GM12878 (cell line): ENCODE data around the gene MS4A2.

Experiments used
- CREB1 ChIP-seq: IDR thresholded peaks from 2 replicates; pipeline ENCODE4 v1.6.1; 2012; ENCODE audit warnings: low read depth, mild to moderate bottlenecking, inconsistent platforms
- CTCF ChIP-seq, 3 experiments: IDR thresholded peaks in 2 of 3; conservative IDR thresholded peaks in 1 of 3; 2 replicates each; pipeline ENCODE4 v1.5.1; 2011; ENCODE audit warnings: low read depth in 3 of 3, low read length in 3 of 3, mild to moderate bottlenecking in 3 of 3, control low read depth in 2 of 3, moderate library complexity in 2 of 3, inconsistent platforms in 1 of 3, mixed read lengths in 1 of 3; ENCODE audit not compliant: control insufficient read depth in 2 of 3, insufficient read depth in 1 of 3; ENCODE audit errors: extremely low read depth in 1 of 3
- GABPA ChIP-seq: IDR thresholded peaks from 2 replicates; pipeline ENCODE4 v1.6.1; 2014; ENCODE audit warnings: antibody characterized with exemption, low read depth, mild to moderate bottlenecking, inconsistent platforms
- JUND ChIP-seq: IDR thresholded peaks from 2 replicates; pipeline ENCODE4 v1.6.1; 2012; ENCODE audit warnings: low read depth, mild to moderate bottlenecking, low read length, improper control_type of control experiment, moderate library complexity
- KDM1A ChIP-seq: fragments of 200-600 bp; sonication (generic); IDR thresholded peaks from 2 replicates; pipeline ENCODE4 v1.6.1; 2016; ENCODE audit warnings: borderline replicate concordance
- POLR2AphosphoS5 ChIP-seq: IDR thresholded peaks from 2 replicates; pipeline ENCODE4 v1.6.1; 2011; ENCODE audit warnings: mild to moderate bottlenecking, low read length, inconsistent platforms
- RCOR1 ChIP-seq: conservative IDR thresholded peaks from 2 replicates; pipeline ENCODE4 v1.6.1; 2012; ENCODE audit warnings: low read depth, low read length, improper control_type of control experiment
- TAF1 ChIP-seq: IDR thresholded peaks from 2 replicates; pipeline ENCODE4 v1.6.1; 2011; ENCODE audit warnings: mild to moderate bottlenecking, low read depth, low read length, borderline replicate concordance
- TF ChIP-seq, protein P1 (sequence below): IDR thresholded peaks from 2 replicates; pipeline ENCODE4 v1.6.1; 2012; ENCODE audit warnings: mild to moderate bottlenecking, low read depth, low read length

GRCh38 chr11:60056349-60056969 is 32.0 kb upstream of the MS4A2 start, which contains the start of gene MS4A3:
- TF ChIP-seq POLR2AphosphoS5 (no peak), CTCF (IDR thresholded peaks at IDR 0.05 in 2 of 3, conservative IDR thresholded peaks at IDR 0.05 in 1 of 3; ENCODE audit: control insufficient read depth in 2 of 3, extremely low read depth in 1 of 3, insufficient read depth in 1 of 3, low read depth in 3 of 3, low read length in 3 of 3) (no peak), GABPA (no peak), TAF1 (no peak), JUND (no peak), CREB1 (no peak), KDM1A (no peak), RCOR1 (no peak)
- TF ChIP-seq, protein P1, sequence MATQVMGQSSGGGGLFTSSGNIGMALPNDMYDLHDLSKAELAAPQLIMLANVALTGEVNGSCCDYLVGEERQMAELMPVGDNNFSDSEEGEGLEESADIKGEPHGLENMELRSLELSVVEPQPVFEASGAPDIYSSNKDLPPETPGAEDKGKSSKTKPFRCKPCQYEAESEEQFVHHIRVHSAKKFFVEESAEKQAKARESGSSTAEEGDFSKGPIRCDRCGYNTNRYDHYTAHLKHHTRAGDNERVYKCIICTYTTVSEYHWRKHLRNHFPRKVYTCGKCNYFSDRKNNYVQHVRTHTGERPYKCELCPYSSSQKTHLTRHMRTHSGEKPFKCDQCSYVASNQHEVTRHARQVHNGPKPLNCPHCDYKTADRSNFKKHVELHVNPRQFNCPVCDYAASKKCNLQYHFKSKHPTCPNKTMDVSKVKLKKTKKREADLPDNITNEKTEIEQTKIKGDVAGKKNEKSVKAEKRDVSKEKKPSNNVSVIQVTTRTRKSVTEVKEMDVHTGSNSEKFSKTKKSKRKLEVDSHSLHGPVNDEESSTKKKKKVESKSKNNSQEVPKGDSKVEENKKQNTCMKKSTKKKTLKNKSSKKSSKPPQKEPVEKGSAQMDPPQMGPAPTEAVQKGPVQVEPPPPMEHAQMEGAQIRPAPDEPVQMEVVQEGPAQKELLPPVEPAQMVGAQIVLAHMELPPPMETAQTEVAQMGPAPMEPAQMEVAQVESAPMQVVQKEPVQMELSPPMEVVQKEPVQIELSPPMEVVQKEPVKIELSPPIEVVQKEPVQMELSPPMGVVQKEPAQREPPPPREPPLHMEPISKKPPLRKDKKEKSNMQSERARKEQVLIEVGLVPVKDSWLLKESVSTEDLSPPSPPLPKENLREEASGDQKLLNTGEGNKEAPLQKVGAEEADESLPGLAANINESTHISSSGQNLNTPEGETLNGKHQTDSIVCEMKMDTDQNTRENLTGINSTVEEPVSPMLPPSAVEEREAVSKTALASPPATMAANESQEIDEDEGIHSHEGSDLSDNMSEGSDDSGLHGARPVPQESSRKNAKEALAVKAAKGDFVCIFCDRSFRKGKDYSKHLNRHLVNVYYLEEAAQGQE = no peak
